ENCODE data around the gene WNT3A. TPM values are rescaled to one million over a fixed set of nuclear protein-coding genes. Genes with fewer than 3 reads are reported as not detected.
"Not testable (repeated sequence)": the region's sequence is repeated elsewhere in the genome, so short reads cannot be mapped to it uniquely, and the experiment has no call there.

Gene WNT3A
- total and polyA plus RNA-seq, 2 of the 4 experiments (the other 2 are of a cell fraction): not detected

DNA sequence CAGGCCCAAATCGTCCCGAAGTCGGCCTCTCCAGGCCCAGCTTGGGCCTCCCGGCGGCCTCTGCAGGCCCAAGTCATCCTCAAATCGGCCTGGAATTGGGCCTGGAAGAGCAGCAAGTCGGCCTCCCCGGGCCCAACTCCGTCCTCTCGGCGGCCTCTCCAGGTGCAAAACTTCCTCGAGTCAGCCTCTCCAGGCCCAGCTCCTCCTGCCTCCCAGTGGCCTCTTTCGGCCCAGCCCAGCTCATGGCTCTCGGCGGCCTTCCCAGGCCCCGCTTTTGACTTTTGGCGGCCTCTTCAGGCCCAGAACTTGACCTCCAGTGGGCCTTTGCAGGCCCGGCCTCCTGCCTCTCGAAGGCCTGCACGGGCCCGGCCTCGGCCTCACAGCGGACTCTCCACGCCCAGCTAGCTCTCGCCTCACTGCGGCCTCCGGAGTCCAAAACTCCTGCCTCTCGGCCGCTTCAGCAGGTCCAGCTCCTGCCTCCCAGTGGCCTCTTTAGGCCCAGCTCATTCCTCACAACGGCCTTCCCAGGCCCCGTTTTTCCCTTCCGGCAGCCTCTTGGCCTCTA, 33.0 kb upstream of the WNT3A start:
- ATAC-seq (ENCODE audit: low read depth); H2AK9ac ChIP-seq (replicated peaks; ENCODE audit: low read depth, low read length, poor library complexity); H4K5ac ChIP-seq (ENCODE audit: low read depth, low read length); H4K91ac ChIP-seq (ENCODE audit: insufficient read depth, low read depth, low read length); DNase-seq; H2BK5ac ChIP-seq (ENCODE audit: low read depth, low read length, poor library complexity, severe bottlenecking); H3K14ac ChIP-seq (replicated peaks; ENCODE audit: low read depth, low read length); H2AFZ ChIP-seq (replicated peaks; ENCODE audit: low read length, poor library complexity); H4K20me1 ChIP-seq (ENCODE audit: insufficient read depth, low read length); dilution Hi-C loops (cut with HindIII; ENCODE audit: low sequenced_read_pairs, unreplicated experiment); H3K4me1 ChIP-seq (ENCODE audit: control insufficient read depth, insufficient read depth, low read length); H2BK120ac ChIP-seq (ENCODE audit: low read depth, low read length); H3K18ac ChIP-seq (ENCODE audit: low read depth, low read length); H2AK5ac ChIP-seq (ENCODE audit: low read depth, low read length); in situ Hi-C loops (cut with MboI; ENCODE audit: low sequenced_read_pairs); H3K23ac ChIP-seq (ENCODE audit: low read depth, low read length); intact Hi-C loops (cut with micrococcal nuclease); H3K79me1 ChIP-seq (ENCODE audit: low read depth in 1 of 2, low read length in 2 of 2); H4K8ac ChIP-seq (ENCODE audit: low read depth in 2 of 2, low read length in 2 of 2); H3K4ac ChIP-seq (ENCODE audit: low read depth, low read length); CTCF ChIA-PET; H2BK15ac ChIP-seq (ENCODE audit: low read depth, low read length); H3K56ac ChIP-seq (ENCODE audit: extremely low read depth, insufficient read depth, low read length); H3K9me3 ChIP-seq (ENCODE audit: control insufficient read depth, insufficient read depth, low read length); H3K27me3 ChIP-seq (ENCODE audit: control insufficient read depth, insufficient read depth, low read length); H3K9ac ChIP-seq (ENCODE audit: low read depth, low read length); H3K36me3 ChIP-seq (ENCODE audit: control insufficient read depth, insufficient read depth, low read length); H3K9me1 ChIP-seq (ENCODE audit: insufficient read depth, low read length); H3K4me3 ChIP-seq (ENCODE audit: insufficient read depth, low read depth, low read length); BruUV-seq (replicated peaks); H3K4me2 ChIP-seq (ENCODE audit: low read depth, low read length); H2BK20ac ChIP-seq (ENCODE audit: low read depth, low read length); POLR2A ChIA-PET (ENCODE audit: unreplicated experiment); H3K27ac ChIP-seq (ENCODE audit: insufficient read depth, low read length): not testable (repeated sequence)
- WGBS, 2 experiments (ENCODE audit: extremely low coverage in 2 of 2, insufficient read length in 1 of 2): 93% methylated on average over 6 of the region's 32 CpGs; no CpG with 5 or more reads in 1 of the 2 experiments

DNA sequence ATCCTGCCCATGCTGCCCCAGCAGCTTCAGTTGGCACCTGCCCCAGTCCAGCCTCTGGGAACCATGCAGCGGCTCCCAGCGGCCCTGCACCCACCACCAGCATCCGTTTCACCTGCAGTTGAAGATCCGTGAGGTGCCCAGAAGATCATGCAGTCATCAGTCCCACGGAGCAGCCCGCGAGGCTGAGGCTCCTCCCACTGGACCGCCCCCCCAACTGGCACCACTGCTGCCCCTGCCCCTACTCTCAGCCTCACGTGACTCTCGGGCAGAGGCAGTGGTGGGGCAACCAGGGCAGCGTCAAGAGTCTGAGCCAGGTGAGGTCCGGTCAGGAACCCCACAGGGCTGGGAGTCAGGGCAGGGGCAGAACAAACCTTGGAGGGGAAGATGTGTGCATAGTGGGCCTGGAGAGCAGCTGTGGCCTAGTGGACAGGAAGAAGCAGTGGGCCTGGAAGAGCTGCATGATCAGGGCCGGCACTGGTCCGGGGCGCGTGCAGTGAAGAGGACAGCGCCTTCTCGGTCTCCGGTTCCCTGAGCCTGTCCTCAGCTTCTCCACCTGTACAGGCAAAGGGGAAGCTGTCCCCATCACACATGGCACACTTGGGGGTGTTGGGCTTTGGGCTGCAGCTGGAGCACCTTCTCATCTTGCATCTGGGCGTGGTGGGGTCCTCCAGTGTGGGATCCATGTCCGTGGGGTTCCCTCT, 31.1 kb upstream of the WNT3A start:
- H2AK9ac ChIP-seq (replicated peaks; ENCODE audit: low read depth, low read length, poor library complexity); H3K4me3 ChIP-seq (ENCODE audit: insufficient read depth, low read depth, low read length); H2BK15ac ChIP-seq (ENCODE audit: low read depth, low read length); dilution Hi-C loops (cut with HindIII; ENCODE audit: low sequenced_read_pairs, unreplicated experiment); H3K36me3 ChIP-seq (ENCODE audit: control insufficient read depth, insufficient read depth, low read length); POLR2A ChIA-PET (ENCODE audit: unreplicated experiment); H3K23ac ChIP-seq (ENCODE audit: low read depth, low read length); H3K9me1 ChIP-seq (ENCODE audit: insufficient read depth, low read length); H4K5ac ChIP-seq (ENCODE audit: low read depth, low read length); H3K27me3 ChIP-seq (ENCODE audit: control insufficient read depth, insufficient read depth, low read length); H3K4me2 ChIP-seq (ENCODE audit: low read depth, low read length); H4K8ac ChIP-seq (ENCODE audit: low read depth in 2 of 2, low read length in 2 of 2); H2AK5ac ChIP-seq (ENCODE audit: low read depth, low read length); BruUV-seq (replicated peaks); H4K20me1 ChIP-seq (ENCODE audit: insufficient read depth, low read length); H2AFZ ChIP-seq (replicated peaks; ENCODE audit: low read length, poor library complexity); H3K27ac ChIP-seq (ENCODE audit: insufficient read depth, low read length); H2BK120ac ChIP-seq (ENCODE audit: low read depth, low read length); H3K18ac ChIP-seq (ENCODE audit: low read depth, low read length); H3K4ac ChIP-seq (ENCODE audit: low read depth, low read length); H3K9ac ChIP-seq (ENCODE audit: low read depth, low read length); H2BK5ac ChIP-seq (ENCODE audit: low read depth, low read length, poor library complexity, severe bottlenecking); DNase-seq; CTCF ChIA-PET; ATAC-seq (ENCODE audit: low read depth); H3K9me3 ChIP-seq (ENCODE audit: control insufficient read depth, insufficient read depth, low read length); H3K4me1 ChIP-seq (ENCODE audit: control insufficient read depth, insufficient read depth, low read length); in situ Hi-C loops (cut with MboI; ENCODE audit: low sequenced_read_pairs); H3K79me1 ChIP-seq (ENCODE audit: low read depth in 1 of 2, low read length in 2 of 2); H3K56ac ChIP-seq (ENCODE audit: extremely low read depth, insufficient read depth, low read length); intact Hi-C loops (cut with micrococcal nuclease); H4K91ac ChIP-seq (ENCODE audit: insufficient read depth, low read depth, low read length); H3K14ac ChIP-seq (replicated peaks; ENCODE audit: low read depth, low read length); H2BK20ac ChIP-seq (ENCODE audit: low read depth, low read length): not testable (repeated sequence)
- 56% methylated on average over 4 of the region's 21 CpGs; no CpG with 5 or more reads in 1 of the 2 experiments for WGBS, 2 experiments (ENCODE audit: extremely low coverage in 2 of 2, insufficient read length in 1 of 2)
